WI38 (cell line): ENCODE results near the gene LPP.

Experiments used
- H3K4me3 ChIP-seq: 2 replicates; pipeline ENCODE4 v1.5.1; 2011; ENCODE audit warnings: low read depth, mild to moderate bottlenecking, control low read depth, low read length
- TF ChIP-seq, protein P1 (sequence below): IDR thresholded peaks from 2 replicates; pipeline ENCODE4 v1.5.1; 2012; ENCODE audit warnings: low read depth, mild to moderate bottlenecking, control low read depth, low read length

Gene LPP

GRCh38 chr3:188473045-188473444 is 319.1 kb downstream of the LPP start:
- TF ChIP-seq, protein P1, sequence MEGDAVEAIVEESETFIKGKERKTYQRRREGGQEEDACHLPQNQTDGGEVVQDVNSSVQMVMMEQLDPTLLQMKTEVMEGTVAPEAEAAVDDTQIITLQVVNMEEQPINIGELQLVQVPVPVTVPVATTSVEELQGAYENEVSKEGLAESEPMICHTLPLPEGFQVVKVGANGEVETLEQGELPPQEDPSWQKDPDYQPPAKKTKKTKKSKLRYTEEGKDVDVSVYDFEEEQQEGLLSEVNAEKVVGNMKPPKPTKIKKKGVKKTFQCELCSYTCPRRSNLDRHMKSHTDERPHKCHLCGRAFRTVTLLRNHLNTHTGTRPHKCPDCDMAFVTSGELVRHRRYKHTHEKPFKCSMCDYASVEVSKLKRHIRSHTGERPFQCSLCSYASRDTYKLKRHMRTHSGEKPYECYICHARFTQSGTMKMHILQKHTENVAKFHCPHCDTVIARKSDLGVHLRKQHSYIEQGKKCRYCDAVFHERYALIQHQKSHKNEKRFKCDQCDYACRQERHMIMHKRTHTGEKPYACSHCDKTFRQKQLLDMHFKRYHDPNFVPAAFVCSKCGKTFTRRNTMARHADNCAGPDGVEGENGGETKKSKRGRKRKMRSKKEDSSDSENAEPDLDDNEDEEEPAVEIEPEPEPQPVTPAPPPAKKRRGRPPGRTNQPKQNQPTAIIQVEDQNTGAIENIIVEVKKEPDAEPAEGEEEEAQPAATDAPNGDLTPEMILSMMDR, result no peak
- H3K4me3 ChIP-seq, result no peak overlapping the region

DNA sequence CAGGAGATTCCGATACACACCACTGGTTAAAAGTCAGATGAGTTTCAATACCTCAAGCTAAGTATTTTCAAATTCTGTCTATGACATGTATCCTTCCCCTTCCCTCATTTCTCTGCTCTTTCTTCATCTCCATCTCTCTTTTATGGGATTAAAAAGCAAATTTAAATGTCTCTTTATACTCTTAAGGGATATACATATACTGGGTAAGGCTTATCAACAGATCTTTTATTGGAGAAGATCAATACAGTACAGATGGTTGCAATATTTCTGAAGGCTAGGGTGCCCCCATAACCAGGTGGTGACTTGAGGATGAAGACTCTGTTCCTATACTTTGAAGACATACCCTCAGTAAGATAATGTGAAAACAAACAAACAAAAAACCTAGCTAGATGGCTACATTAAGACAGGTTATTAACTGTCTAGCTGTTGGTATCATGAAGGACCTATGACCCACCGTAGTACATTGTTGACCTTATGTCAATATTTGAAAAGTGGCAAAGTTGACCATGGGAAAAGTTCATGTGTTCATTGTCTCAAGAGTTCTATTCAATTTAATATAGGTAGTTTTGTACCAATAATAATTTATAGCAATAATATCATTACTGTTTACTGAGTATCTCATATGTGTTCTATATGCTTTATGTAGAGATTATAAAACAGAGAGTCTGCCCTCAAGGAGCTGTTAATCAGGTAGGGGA is 319.8 kb downstream of the LPP start:
- TF ChIP-seq, protein P1, result no peak
- no peak overlapping the region for H3K4me3 ChIP-seq

DNA sequence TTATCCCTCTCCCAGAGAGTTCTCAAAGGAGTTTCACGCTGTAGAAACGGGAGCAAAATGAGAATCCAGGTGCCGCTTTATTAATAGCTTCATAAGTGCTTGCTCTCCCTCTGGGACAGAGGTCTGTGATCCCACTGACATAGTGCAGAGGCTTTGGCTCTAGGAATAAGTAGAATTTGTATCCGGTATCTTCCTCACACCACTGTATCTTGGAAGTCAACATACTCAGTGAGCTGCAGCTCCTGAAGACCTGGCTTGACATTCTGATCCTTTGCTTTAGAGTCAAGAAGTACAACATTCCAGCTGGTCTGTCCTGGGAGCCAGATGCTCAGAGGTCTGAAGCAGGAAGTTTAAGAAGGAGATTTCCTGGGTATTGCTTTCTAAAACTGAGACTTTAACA is 323.0 kb downstream of the LPP start:
- H3K4me3 ChIP-seq, result no peak overlapping the region
- TF ChIP-seq, protein P1, result no peak

GRCh38 chr3:188480011-188480410 is 326.1 kb downstream of the LPP start:
- H3K4me3 ChIP-seq, result no peak overlapping the region
- TF ChIP-seq, protein P1, result no peak

DNA sequence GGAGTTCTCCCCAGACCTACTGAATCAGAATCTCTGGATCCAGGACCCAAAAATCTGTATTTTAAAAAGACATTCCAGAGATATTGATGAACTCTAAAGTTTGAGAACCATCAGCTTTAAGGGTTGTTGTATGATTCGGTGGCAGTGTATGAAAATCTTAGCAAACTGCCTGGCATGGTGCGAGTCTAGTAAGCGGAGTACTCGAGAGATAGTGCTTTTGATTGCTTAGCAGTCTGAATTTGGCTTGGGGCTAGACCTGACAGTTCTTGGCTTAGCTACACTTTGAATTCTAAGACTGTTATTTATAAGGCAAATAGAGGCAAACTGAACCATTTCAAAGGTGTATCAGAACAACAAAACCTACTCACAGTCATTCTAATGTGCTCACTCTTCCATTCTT is 329.0 kb downstream of the LPP start:
- no peak overlapping the region for H3K4me3 ChIP-seq
- TF ChIP-seq, protein P1, result no peak

GRCh38 chr3:188486126-188486525 is 332.2 kb downstream of the LPP start:
- no peak overlapping the region for H3K4me3 ChIP-seq
- TF ChIP-seq, protein P1, result no peak

- TF ChIP-seq, protein P1, result no peak
- no peak overlapping the region for H3K4me3 ChIP-seq
Measured at GRCh38 chr3:188486952-188487351, 333.0 kb downstream of the LPP start.
